Right kidney (tissue), 9 donors: Measurements from ENCODE around the gene BCL2L1.
A peak's percentile ranks its signal among the peaks of the same experiment; 100 is the strongest.
"Not testable (repeated sequence)": the region's sequence is repeated elsewhere in the genome, so short reads cannot be mapped to it uniquely, and the experiment has no call there.

ENCODE experiments used
- DNase-seq: peaks from one replicate; pipeline ENCODE4 v3.0.0-alpha.2; 2016
- long read RNA-seq, 8 donors: transcript quantifications; one replicate each; lab custom pipeline, GENCODE V29; 2026

The BCL2L1 gene
- long read RNA-seq, donor 1, transcript BCL2L1-201 (3 exons, 2,610 nt): major isoform, 11 of 38 reads
- long read RNA-seq, donor 1, transcript BCL2L1-203 (2 exons, 2,578 nt): minor isoform, 6 of 38 reads
- long read RNA-seq, donor 1, partial matches to known transcripts: 0 of 38 reads
- long read RNA-seq, donor 1, other reads (novel, unspliced or antisense): 18 of 38 reads
- long read RNA-seq, donor 2, transcript BCL2L1-201 (3 exons, 2,610 nt): major isoform, 7 of 38 reads
- long read RNA-seq, donor 2, transcript BCL2L1-203 (2 exons, 2,578 nt): major isoform, 7 of 38 reads
- long read RNA-seq, donor 2, partial matches to known transcripts: 23 of 38 reads
- long read RNA-seq, donor 2, other reads (novel, unspliced or antisense): 0 of 38 reads
- long read RNA-seq, donor 3, transcript BCL2L1-203 (2 exons, 2,578 nt): minor isoform, 5 of 17 reads
- long read RNA-seq, donor 3, transcript BCL2L1-201 (3 exons, 2,610 nt): major isoform, 11 of 17 reads
- long read RNA-seq, donor 3, partial matches to known transcripts: 0 of 17 reads
- long read RNA-seq, donor 3, other reads (novel, unspliced or antisense): 0 of 17 reads
- long read RNA-seq, donor 4, transcript BCL2L1-203 (2 exons, 2,578 nt): major isoform, 10 of 17 reads
- long read RNA-seq, donor 4, partial matches to known transcripts: 0 of 17 reads
- long read RNA-seq, donor 4, other reads (novel, unspliced or antisense): 0 of 17 reads
- long read RNA-seq, donor 5, transcript BCL2L1-201 (3 exons, 2,610 nt): major isoform, 14 of 33 reads
- long read RNA-seq, donor 5, transcript BCL2L1-203 (2 exons, 2,578 nt): minor isoform, 5 of 33 reads
- long read RNA-seq, donor 5, partial matches to known transcripts: 0 of 33 reads
- long read RNA-seq, donor 5, other reads (novel, unspliced or antisense): 10 of 33 reads
- long read RNA-seq, donor 6, transcript BCL2L1-201 (3 exons, 2,610 nt): major isoform, 17 of 74 reads
- long read RNA-seq, donor 6, transcript BCL2L1-203 (2 exons, 2,578 nt): minor isoform, 8 of 74 reads
- long read RNA-seq, donor 6, partial matches to known transcripts: 42 of 74 reads
- long read RNA-seq, donor 6, other reads (novel, unspliced or antisense): 6 of 74 reads
- long read RNA-seq, donor 7, transcript BCL2L1-201 (3 exons, 2,610 nt): minor isoform, 11 of 58 reads
- long read RNA-seq, donor 7, transcript BCL2L1-208 (3 exons, 894 nt): minor isoform, 5 of 58 reads
- long read RNA-seq, donor 7, transcript BCL2L1-203 (2 exons, 2,578 nt): major isoform, 16 of 58 reads
- long read RNA-seq, donor 7, partial matches to known transcripts: 15 of 58 reads
- long read RNA-seq, donor 7, other reads (novel, unspliced or antisense): 5 of 58 reads
- long read RNA-seq, donor 8, transcript BCL2L1-201 (3 exons, 2,610 nt): major isoform, 12 of 48 reads
- long read RNA-seq, donor 8, transcript BCL2L1-203 (2 exons, 2,578 nt): minor isoform, 8 of 48 reads
- long read RNA-seq, donor 8, partial matches to known transcripts: 15 of 48 reads
- long read RNA-seq, donor 8, other reads (novel, unspliced or antisense): 8 of 48 reads

DNA sequence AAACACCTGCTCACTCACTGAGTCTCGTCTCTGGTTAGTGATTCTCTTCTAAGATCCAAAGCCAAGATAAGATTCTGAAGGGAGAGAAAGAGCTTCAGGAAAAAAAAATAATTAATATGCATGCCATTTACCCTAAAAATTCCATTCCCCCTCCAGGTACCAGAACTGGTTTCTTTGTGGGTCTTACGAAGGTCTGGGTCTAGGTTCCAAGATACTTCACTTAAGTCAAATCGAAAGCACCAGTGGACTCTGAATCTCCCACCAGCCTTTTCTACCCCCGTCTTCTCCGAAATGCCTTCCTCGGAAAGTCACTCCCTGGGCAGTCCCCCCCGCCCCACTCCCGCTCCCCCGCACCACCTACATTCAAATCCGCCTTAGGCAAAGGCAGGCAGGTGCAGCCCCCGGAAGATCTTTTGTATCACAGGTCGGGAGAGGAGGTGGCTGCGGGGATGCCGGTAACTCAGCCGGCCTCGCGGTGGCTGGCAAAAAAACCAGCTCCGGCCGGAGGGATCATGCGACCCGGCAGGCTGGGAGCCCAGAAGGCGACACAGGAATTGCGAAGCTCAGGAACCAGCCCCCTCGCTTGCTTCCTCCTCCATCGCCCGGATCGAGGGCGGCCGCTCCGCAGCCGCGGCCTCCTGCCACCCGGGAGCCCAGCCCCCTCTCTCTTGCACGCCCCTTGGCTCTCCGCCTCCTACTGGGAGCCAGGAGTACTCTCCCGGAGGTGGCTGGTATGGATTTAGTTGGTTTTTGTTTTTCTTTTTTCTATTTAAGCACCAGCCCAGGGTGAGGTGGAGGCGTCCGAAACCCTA lies at the start of gene BCL2L1:
TSS of gene BCL2L1 (minus strand) at position 612 of the 812 bp plus-strand sequence. CDS start 650 bp downstream, outside the sequence.
- DNase-seq: peak; percentile 91

DNA sequence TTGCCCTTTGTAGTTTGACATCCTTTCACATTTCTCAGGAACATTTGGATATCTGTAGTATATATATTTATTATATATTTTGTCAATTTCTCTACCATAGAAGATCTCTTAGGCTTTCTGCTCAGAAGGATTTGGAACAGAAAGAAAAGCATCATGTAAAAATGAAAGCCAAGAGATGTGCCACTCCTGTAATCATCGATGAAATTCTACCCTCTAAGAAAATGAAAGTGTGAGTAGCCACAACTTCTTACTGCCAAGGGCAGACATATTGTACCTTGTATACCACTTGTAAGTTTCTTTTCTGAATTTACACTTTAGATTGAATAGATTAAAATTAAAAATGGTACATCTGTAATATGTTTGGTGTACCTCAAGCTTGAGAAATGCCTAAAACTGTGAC lies 47.6 kb upstream of the BCL2L1 start:
- DNase-seq: no peak

DNA sequence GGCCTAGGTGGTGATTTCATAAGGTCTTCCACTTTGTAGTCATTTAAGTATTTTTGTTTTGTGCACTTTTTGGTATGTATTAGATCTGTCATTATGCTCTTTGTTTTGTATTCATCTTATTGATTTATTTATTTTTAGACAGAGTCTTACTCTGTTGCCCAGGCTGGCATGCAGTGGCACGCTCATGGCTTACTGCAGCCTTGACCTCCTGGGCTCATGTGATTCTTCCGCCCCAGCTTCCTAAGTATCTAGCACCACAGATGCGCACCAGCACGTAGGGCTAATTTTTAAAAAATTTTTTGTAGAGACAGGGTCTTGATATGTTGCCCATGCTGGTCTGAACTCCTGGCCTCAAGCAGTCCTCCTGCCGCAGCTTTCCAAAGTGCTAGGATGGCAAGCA lies 47.0 kb upstream of the BCL2L1 start:
- no peak for DNase-seq

DNA sequence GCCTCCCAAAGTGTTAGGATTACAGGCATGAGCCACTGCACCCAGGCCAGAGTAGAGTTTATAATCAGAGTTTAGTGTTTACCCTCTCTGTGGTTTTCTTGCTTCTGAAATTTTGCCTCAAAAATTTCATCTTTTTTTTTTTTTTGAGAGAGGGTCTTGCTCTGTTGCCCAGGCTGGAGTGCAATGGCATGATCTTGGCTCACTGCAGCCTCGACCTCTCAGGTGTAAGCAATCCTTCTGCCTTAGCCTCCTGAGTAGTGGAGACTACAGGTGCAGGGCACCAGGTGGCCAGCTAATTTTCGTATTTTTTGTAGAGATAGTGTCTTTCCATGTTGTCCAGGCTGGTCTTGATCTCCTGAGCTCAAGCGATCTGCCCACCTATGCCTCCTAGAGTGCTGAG lies 45.1 kb upstream of the BCL2L1 start:
- no peak for DNase-seq

DNA sequence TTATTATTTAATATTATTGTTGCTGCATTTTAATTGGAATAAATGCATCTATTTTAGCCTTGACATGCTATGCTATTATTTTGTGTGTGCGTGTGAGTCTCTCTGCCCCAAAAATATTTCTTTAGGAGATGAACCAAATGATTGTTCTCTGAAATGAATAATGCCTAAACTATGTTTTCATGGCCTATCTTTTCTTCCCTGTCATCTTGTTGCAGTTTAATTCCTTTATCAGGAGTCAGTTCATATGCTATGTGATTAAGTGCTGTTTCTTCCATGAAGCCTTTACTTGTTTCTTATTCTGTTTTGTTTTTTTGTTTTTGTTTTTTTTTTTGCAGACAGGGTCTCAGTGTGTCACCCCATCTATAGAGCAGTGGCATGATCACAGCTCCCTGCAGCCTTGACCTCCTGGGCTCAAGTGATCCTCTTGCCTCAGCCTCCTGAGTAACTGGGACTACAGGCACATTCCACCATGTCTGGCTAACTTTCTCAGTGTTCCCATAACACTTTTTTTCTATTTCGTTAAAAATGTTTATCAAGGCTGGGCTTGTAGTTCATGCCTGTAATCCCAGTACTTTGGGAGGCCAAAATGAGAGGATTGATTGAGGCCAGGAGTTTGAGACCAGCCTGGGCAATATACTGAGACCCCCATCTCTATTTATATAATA lies 42.1 kb upstream of the BCL2L1 start:
- no peak for DNase-seq

DNA sequence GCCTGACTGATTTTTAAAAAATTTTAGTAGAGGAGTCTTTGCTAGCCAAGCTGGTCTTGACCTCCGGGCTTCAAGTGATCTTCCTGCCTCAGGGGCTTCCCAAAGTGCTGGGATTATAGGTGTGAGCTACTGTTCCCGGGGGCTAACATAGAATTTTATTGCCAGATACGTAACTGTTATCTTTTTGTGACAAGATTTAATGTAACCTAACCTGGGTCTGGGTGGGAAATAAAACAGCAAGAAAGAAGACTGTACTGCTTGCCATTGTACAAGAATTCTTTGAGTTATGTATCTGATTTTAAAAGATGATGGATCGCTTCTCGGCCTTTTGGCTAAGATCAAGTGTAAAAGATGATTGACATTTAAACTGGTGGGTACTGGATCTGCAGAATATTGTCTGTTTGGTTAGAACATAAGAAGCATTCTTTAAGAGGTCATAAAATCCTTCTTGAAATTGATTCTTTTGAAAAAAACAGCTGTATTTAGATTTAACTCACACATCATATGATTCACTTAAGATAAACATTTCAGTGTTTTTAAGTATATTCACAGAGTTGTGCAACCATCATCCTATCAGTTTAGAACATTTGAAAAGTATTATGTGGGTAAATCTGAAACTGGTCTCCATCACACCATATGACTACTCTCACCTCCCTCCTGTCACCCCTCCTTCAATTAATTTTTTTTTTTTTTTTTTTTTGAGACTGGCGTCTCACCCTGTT lies 38.0 kb upstream of the BCL2L1 start:
- DNase-seq: no peak

DNA sequence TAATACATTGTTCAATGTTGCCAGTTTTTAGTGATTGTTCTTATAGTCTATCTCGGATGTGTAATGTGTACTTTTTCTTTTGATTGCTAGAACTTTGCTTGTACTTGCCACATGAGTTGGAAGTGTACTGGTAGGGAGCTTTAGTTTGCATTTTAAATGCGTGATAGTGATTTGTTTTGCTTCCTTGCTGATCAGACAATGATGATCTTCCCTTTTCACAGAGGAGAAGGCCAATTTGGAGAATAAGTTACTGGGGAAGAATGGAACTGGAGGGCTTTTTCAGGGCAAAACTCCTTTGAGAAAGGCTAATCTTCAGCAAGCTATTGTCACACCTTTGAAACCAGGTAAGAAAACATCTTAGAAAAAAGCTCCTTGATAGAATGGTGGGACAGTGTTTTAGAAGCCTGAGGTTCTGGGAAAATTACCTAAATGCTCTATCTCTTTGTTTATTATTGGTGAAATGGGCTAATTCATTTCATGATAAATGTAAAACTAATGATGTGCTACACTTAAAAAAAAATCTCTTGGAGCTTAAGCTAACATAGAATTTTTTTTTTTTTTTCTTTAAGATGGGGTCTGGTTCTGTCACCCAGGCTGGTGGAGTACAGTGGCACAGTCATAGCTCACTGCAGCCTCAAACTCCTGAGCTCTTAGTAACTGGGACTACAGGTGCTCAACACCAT lies 37.3 kb upstream of the BCL2L1 start:
- DNase-seq: no peak

DNA sequence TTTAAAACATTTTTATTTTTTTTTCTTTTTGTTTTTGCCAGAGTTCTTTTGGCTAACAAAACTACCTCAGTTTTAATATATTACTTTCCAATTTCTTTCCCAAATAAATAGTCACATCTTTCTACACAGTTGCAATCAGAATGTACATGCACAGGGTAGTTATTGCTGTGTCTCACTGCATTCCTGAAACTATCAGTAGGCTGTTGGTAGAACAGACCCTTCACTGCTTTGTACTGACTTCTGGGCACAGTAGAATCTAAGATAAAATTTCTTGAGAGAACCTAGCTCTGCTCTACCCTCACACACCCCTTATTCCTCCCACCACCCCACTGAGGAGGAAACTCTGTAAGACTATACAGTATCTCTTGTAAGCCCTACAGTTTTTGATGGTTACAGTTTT lies 36.3 kb upstream of the BCL2L1 start:
- no peak for DNase-seq

DNA sequence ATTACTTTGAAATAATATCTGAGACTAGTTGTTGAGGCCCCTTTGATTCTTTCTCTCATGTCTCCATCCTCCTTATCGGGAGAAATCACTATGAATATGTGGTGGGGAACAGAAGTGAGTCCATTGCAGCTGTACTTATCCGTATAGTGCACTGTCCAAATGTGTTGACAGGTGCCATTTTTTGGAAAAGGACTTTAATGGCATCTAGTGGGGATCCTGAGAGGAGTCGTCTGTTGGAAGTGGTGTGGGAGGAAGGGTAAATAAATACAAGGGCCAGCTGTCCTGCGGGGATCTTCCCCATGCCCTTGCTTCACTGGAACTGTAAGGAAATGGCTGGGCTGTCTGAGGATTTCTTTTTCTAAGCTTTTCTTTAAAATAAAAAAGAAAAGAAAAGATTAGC lies 35.9 kb upstream of the BCL2L1 start:
- no peak for DNase-seq

DNA sequence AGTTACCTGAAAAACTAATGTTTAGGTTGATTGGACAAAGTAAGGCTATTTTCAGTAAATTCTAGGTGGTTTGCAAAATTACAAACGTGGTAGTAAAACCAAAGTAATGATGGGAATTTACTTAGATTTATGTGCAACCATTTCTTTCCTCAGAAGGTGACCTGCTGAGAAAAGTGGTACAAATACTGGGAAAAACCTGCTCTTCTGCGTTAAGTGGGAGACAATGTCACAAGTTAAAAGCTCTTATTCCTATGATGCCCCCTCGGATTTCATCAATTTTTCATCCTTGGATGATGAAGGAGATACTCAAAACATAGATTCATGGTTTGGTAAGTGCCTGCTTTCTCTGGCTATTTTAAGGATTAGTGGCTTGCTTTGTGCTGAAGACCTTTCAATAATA lies 34.6 kb upstream of the BCL2L1 start:
- no peak for DNase-seq

DNA sequence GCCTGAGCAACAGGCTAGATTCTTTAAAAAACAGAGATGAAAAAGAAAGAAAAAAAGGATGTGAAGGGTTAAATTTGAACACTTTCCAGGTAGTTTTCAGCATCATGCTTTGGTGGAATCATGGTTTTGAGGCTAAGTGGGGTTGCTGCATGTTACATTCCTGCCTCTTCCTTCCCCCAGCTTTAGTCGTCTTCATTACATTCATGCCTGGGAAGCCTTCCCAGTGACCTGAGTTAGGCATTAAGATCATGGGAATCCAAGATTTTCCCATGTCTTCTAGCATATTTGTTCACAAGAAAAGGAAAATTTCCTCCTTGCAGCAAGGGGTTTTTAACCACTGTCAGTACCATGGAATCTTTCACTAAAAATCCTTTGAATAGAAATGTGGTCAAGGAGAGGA lies 28.5 kb upstream of the BCL2L1 start:
- no peak for DNase-seq

DNA sequence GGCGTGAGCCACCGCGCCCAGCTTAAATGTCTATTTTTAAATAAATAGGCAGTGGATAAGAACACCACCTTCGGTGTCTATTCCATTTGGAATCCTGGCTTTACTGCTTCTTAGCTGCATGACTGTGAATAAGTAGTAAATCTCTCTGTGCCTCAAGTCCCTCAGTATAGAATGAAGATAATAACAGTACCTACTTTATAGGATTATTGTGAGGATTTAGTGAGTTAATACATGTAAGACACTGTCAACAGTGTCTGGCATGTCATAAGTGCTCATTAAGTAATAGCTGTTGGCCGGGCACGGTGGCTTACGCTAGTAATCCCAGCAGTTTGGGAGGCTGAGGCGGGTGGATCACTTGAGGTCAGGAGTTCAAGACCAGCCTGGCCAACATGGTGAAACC lies 26.6 kb upstream of the BCL2L1 start:
- no peak for DNase-seq

DNA sequence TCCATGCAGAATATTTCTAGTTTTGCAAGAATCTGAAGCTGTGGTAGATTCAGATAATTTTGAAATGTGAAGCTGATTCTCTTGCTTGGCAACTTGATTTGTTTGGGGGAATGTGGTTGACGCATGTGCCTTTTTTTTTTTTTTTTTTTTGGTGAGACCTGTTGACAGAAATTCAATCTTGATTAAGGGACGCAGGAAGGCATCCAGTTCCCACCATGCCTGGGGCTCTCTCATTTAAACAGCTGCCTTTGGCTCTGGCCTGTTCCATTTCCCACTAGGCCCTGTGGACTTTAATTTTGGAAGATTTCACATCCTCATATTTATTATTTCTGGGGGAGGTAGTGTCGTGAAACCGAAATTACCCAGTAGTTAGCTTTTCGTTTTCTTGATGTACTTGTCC lies 25.0 kb upstream of the BCL2L1 start:
- DNase-seq: no peak

DNA sequence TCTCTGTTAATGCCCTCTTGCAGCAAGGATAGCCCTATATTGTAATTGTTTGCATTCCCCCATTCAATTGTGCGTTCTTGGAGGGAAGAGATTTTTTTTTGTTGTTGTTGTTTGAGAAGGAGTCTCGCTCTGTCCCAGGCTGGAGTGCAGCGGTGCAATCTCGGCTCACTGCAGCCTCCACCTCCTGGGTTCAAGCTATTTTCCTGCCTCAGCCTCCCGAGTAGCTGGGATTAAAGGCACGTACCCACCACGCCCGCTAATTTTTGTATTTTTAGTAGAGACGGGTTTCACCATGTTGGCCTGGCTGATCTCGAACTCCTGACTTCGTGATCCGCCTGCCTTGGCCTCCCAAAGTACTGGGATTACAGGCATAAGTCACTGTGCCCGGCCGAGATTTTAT lies 24.4 kb upstream of the BCL2L1 start:
- DNase-seq: not testable (repeated sequence)

DNA sequence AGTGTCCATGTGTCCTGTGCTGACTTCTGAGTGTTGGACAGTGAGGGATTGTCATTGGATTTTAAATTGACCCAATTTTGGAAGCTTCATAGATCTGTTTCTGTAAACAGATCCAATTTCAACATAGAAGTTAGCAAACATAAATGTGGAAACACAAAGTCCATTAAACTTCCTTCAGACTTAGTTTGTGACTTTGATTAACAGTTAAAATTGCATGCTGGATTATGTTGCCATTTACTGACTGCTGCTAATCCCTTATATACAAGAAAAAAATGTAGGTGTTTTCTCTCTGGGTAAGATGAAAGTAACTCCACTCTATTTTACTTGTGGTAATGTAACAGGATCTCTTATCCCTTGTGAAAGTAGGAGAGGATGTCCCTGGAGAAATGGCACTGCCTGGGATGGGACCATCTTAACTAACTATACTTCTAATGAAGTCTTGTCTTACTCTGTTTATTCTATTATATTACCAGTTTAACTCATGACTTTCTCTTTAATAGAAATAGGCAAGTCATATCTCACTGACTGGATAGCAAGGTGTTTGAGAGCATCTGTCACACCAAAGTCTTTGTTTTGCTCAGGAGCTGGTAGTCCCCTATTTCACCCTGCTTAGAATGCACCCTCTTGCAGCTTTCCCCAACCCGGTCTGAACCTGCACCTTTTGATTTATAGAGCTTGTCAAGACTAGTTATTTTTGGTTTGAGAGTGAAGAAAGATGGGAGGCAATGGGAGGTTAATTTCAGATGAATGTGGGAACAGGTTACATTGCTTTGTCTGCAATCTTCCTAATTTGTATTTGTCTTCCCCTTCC lies 23.6 kb upstream of the BCL2L1 start:
- no peak for DNase-seq

DNA sequence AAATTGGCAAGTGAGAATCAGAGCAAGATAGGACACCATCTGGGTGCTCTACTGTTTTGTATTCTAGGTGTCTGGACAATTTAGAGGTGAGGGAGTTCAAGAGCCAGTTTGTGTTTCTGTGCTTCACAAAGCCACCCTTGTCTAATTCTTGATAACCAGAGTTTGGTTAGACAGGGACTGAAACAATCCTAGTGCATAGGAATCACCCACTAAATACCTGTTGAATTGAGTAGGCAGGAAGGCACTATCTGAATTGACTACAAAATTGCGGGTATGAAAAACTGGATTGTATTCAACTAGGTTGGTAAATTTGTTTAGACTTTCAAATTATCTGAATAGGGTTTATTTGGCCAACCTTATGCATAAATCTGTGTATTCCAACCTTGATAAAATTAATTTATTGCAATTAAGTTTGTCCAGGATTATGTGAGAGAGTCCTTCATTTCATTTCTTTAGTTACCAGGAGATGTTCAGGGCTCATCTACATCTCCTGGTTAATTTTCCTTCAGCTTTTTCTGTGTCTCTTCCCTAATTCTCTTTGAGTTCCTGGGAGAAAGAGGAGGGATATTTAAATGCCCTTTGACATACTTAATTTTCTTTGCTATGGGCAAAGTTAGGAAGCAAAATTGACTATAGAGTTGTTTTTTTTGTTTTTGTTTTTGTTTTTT lies 18.1 kb upstream of the BCL2L1 start:
- DNase-seq: no peak

DNA sequence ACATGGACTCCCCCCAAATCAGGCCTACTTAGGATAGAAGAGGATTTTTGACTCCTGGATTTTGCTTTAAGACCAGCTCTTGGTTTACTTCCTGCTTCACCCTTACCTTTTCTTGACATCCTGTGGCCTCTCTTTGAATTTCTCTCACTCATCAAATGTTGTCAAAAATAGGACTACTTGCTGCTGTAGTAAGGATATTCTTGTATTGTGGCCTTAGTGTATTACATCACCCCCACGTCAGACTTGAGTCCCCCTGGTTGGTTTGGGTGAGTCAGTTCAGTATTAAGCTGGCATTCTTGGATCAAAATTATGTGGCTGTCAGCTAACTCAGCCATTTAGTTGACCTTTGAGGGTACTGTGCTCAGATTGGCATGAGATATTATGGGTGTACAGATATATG lies 17.5 kb upstream of the BCL2L1 start:
- DNase-seq: no peak

DNA sequence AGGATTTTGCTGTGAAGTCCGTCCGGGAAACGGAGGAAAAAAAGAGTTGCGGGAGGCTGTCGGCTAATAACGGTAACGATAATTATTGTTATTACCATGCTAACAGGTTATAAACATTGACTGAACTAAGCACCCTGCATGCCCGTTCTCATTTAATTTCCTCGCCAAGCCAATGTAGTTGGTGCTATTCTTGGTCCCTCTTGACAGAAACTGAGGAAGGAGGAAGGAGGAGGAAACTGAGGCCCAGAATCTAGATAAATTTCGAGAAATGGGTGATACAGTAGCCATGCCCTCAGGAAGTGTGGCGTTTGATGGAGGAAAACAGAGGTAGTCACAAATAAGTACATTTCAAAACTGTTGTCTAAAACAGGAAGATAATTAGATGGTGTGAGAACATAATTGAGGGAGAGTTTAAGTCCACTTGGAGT lies 16.9 kb upstream of the BCL2L1 start:
- DNase-seq: no peak
